ENCODE data around the gene NPAS3. TPM values are rescaled to one million over a fixed set of nuclear protein-coding genes. Genes with fewer than 3 reads are reported as not detected.

The NPAS3 gene
- total and polyA plus RNA-seq, 2 of the 8 experiments (the other 6 are each of a cell fraction or from before 2014, with no cell fraction given), result 0.11 to 0.60 TPM

DNA sequence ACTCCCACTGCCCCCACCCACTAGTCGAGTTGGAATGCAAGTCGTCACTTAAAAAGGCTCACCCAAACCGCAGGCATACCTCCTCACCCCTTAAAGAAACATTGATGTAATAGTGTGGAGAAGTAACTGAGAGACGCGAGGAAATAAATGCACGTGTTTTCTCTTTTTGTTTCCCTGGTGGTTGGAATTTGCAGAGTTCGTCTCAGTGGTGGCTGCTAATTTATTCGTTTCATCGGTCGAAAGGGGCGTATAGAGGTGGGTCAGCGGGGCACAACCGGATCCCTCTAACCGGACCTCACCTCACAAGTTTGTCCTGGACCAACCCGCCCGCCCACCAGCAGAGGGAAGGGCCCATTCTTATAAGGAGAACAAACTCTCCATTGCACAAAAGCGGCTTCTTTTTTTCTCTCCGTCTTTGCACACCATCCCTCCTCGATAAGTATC is 5.0 kb upstream of the NPAS3 start:
- Histone ChIP-seq H3K27ac (ENCODE audit: low read depth, low read length) (no peak overlapping the region), H3K27me3 (replicated peaks in 1 of 4; ENCODE audit: control insufficient read depth in 3 of 4, extremely low read depth in 1 of 4, insufficient read depth in 3 of 4, low read length in 3 of 4) (peaks cover 11 to 73% (median 58%) of the 10 kb centered on the region in 4 experiments), H3K9me3 (ENCODE audit: insufficient read depth in 2 of 2, low read depth in 1 of 2, low read length in 1 of 2) (no peaks in the 10 kb centered on the region), H4K8ac (ENCODE audit: extremely low read depth, insufficient read depth, low read length) (no peak overlapping the region), H4K5ac (ENCODE audit: insufficient read length, low read depth, low read length) (no peak overlapping the region), H3K4ac (replicated peaks; ENCODE audit: insufficient read length, low read depth, low read length) (no peak overlapping the region), H3K36me3 (ENCODE audit: control insufficient read depth in 2 of 4, insufficient read depth in 4 of 4, low read length in 3 of 4) (no peaks in the 10 kb centered on the region), H4K91ac (replicated peaks; ENCODE audit: insufficient read length, low read length) (no peak overlapping the region), H2BK20ac (ENCODE audit: low read length) (no peak overlapping the region), H3K18ac (ENCODE audit: extremely low read depth, low read length) (peak overlapping the region; percentile 90; the same call in 1 of the 2 replicates), H2BK15ac (ENCODE audit: low read length) (peak overlapping the region; percentile 88; the same call in 1 of the 2 replicates), H3K4me2 (ENCODE audit: insufficient read depth in 1 of 2, low read depth in 2 of 2, low read length in 2 of 2) (peak overlapping the region; percentile 78 to 98), H2AK5ac (ENCODE audit: low read depth, low read length) (no peak overlapping the region), H4K20me1 (replicated peaks in 1 of 2; ENCODE audit: control insufficient read depth in 1 of 2, insufficient read depth in 2 of 2, low read length in 2 of 2) (peaks cover 0 to 4% of the 10 kb centered on the region in 2 experiments), H3K23me2 (ENCODE audit: low read depth, low read length) (peaks cover 36% of the 10 kb centered on the region), H2BK12ac (ENCODE audit: low read depth, low read length) (peak overlapping the region; percentile 81; the same call in 1 of the 2 replicates), H3K14ac (ENCODE audit: insufficient read length) (no peak overlapping the region), H3K4me3 (ENCODE audit: extremely low read depth in 1 of 4, insufficient read depth in 2 of 4, low read depth in 3 of 4, low read length in 4 of 4) (peak overlapping the region; percentile 58 to 82 (median 60)), H2AFZ (ENCODE audit: low read length) (peak overlapping the region; percentile 92; the same call in 1 of the 2 replicates), H3K23ac (ENCODE audit: insufficient read length) (no peak overlapping the region), H3K4me1 (replicated peaks in 1 of 4; ENCODE audit: control insufficient read depth in 3 of 4, insufficient read depth in 4 of 4, low read length in 3 of 4) (peaks cover 3 to 27% (median 11%) of the 10 kb centered on the region in 4 experiments), H3K79me1 (ENCODE audit: low read depth, low read length) (no peaks in the 10 kb centered on the region), H3K79me2 (ENCODE audit: control insufficient read depth in 1 of 2, insufficient read depth in 2 of 2, low read length in 2 of 2) (no peaks in the 10 kb centered on the region), H3K56ac (replicated peaks; ENCODE audit: insufficient read length, low read depth, low read length) (no peak overlapping the region), H2BK5ac (ENCODE audit: low read depth, low read length) (peak overlapping the region; percentile 60; the same call in 1 of the 2 replicates), H3K9ac (replicated peaks in 1 of 4; ENCODE audit: extremely low read depth in 1 of 4, low read depth in 3 of 4, low read length in 3 of 4) (no peak overlapping the region), H2BK120ac (replicated peaks; ENCODE audit: low read depth, low read length) (no peak overlapping the region)
- FAIRE-seq (no peak), DNase-seq (ENCODE audit: low read depth in 1 of 2, low spot score in 2 of 2) (no peak)
- ChIA-PET POLR2A (ENCODE audit: partially characterized antibody) (interaction anchor here (0.6 kb wide), 1 partner anchor 8 kb away, joined by 3 read pairs; no protein-coding TSS in a partner anchor), CTCF (ENCODE audit: partially characterized antibody) (no interaction called here)
- 0% methylated on average over 16 of the region's 19 CpGs; no CpG with 5 or more reads in 1 of the 2 experiments for WGBS, 2 experiments (ENCODE audit: extremely low coverage in 1 of 2, insufficient coverage in 1 of 2, insufficient read length in 1 of 2, insufficient replicate concordance in 2 of 2, low coverage in 1 of 2, low lambda C conversion rate in 2 of 2, missing lambda C conversion rate in 1 of 2)
- TF ChIP-seq BACH1 (IDR thresholded peaks at IDR 0.05; ENCODE audit: low read length), result no peak
- TF ChIP-seq EP300 (IDR thresholded peaks at IDR 0.05; ENCODE audit: borderline replicate concordance in 1 of 2, low read depth in 2 of 2, low read length in 2 of 2), result no peak
- TF ChIP-seq KDM1A (IDR thresholded peaks at IDR 0.05; ENCODE audit: borderline replicate concordance, low read length), result no peak
- TF ChIP-seq, protein P1, sequence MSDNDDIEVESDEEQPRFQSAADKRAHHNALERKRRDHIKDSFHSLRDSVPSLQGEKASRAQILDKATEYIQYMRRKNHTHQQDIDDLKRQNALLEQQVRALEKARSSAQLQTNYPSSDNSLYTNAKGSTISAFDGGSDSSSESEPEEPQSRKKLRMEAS (IDR thresholded peaks at IDR 0.05), result no peak
- no peak for TF ChIP-seq SIX5 (IDR thresholded peaks at IDR 0.05; ENCODE audit: low read depth, low read length)
- no peak for TF ChIP-seq TAF7 (optimal IDR thresholded peaks at IDR 0.05; ENCODE audit: borderline replicate concordance, low read depth, low read length)
- no peak for TF ChIP-seq ASH2L (IDR thresholded peaks at IDR 0.05; ENCODE audit: low read length)
- TF ChIP-seq, protein P2, sequence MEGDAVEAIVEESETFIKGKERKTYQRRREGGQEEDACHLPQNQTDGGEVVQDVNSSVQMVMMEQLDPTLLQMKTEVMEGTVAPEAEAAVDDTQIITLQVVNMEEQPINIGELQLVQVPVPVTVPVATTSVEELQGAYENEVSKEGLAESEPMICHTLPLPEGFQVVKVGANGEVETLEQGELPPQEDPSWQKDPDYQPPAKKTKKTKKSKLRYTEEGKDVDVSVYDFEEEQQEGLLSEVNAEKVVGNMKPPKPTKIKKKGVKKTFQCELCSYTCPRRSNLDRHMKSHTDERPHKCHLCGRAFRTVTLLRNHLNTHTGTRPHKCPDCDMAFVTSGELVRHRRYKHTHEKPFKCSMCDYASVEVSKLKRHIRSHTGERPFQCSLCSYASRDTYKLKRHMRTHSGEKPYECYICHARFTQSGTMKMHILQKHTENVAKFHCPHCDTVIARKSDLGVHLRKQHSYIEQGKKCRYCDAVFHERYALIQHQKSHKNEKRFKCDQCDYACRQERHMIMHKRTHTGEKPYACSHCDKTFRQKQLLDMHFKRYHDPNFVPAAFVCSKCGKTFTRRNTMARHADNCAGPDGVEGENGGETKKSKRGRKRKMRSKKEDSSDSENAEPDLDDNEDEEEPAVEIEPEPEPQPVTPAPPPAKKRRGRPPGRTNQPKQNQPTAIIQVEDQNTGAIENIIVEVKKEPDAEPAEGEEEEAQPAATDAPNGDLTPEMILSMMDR (IDR thresholded peaks at IDR 0.05; ENCODE audit: control extremely low read depth in 1 of 3, insufficient read depth in 1 of 3, low read depth in 1 of 3, low read length in 3 of 3), result peak in 1 of 3 experiments; percentile 5; a peak in 1 of 4 replicates
- TF ChIP-seq GTF2F1 (IDR thresholded peaks at IDR 0.05; ENCODE audit: borderline replicate concordance, low read depth, low read length), result no peak
- no peak for TF ChIP-seq SIN3A (conservative IDR thresholded peaks at IDR 0.05 in 1 of 2, IDR thresholded peaks at IDR 0.05 in 1 of 2; ENCODE audit: low read depth in 1 of 2, low read length in 2 of 2)

All from H1 (cell line).